Kasumi-1 (cell line): Measurements from ENCODE around the gene TFF1.

Source experiments
- DNase-seq, 2 experiments: peaks; one replicate each; lab custom pipeline; 2025; lab: John Stamatoyannopoulos, UW

The TFF1 gene

GRCh38 chr21:42398436-42399028 lies 32.2 kb upstream of the TFF1 start:
- no peak for DNase-seq

GRCh38 chr21:42397746-42398394 lies 31.5 kb upstream of the TFF1 start:
- DNase-seq: no peak

- no peak for DNase-seq
These were observed 30.7 kb upstream of the TFF1 start for GRCh38 chr21:42396799-42397745.

- no peak for DNase-seq
These were observed 29.7 kb upstream of the TFF1 start, which contains the start of gene TMPRSS3 for GRCh38 chr21:42395905-42396651. TSS of gene TMPRSS3 (minus strand) at chr21:42396052. CDS start at chr21:42395417, 635 bp downstream.

- no peak for DNase-seq
These were observed 29.0 kb upstream of the TFF1 start for GRCh38 chr21:42395302-42395701.

GRCh38 chr21:42393443-42393950 lies 27.2 kb upstream of the TFF1 start:
- no peak for DNase-seq

GRCh38 chr21:42392731-42393442 lies 26.6 kb upstream of the TFF1 start:
- no peak for DNase-seq

- no peak for DNase-seq
These were observed 25.0 kb upstream of the TFF1 start for GRCh38 chr21:42391297-42391696.

GRCh38 chr21:42390696-42391095 lies 24.4 kb upstream of the TFF1 start:
- DNase-seq: no peak

- DNase-seq: no peak
These were observed 23.9 kb upstream of the TFF1 start for GRCh38 chr21:42390193-42390592.

- no peak for DNase-seq
These were observed 23.1 kb upstream of the TFF1 start for GRCh38 chr21:42389449-42389835.

GRCh38 chr21:42388740-42389448 lies 22.6 kb upstream of the TFF1 start:
- DNase-seq: no peak

GRCh38 chr21:42387843-42388340 lies 21.6 kb upstream of the TFF1 start:
- DNase-seq: no peak

- DNase-seq: peak; percentile 81 to 84
These were observed 20.8 kb upstream of the TFF1 start for GRCh38 chr21:42387164-42387563.

GRCh38 chr21:42386034-42386591 lies 19.8 kb upstream of the TFF1 start:
- no peak for DNase-seq

- DNase-seq: no peak
These were observed 19.3 kb upstream of the TFF1 start for GRCh38 chr21:42385619-42386018.

GRCh38 chr21:42384989-42385388 lies 18.7 kb upstream of the TFF1 start:
- DNase-seq: peak; percentile 34 to 41

- no peak for DNase-seq
These were observed 18.0 kb upstream of the TFF1 start for GRCh38 chr21:42384156-42384945.

GRCh38 chr21:42383331-42383730 lies 17.0 kb upstream of the TFF1 start:
- no peak for DNase-seq
